ENCODE results near the gene CCNI2. TPM values are rescaled to one million over a fixed set of nuclear protein-coding genes. Genes with fewer than 3 reads are reported as not detected.

The CCNI2 gene
- total and polyA plus RNA-seq, 10 of the 15 experiments (the other 5 are each of a cell fraction or from before 2014, with no cell fraction given) = 1.8 to 8.0 (median 3.2) TPM

- no peak for TF ChIP-seq ZBTB11 (CRISPR knock-in tag; IDR thresholded peaks at IDR 0.05)
Measured at GRCh38 chr5:132766020-132766805, 19.0 kb downstream of the CCNI2 start (continued).

- no peaks in the 10 kb centered on the region for H3K9me3 ChIP-seq (replicated peaks; ENCODE audit: control insufficient read depth, insufficient read depth, low read length)
- no peaks in the 10 kb centered on the region for H3K27me3 ChIP-seq (replicated peaks in 1 of 2; ENCODE audit: control insufficient read depth in 2 of 2, insufficient read depth in 2 of 2, low read length in 1 of 2)
- H3K4me2 ChIP-seq (ENCODE audit: control insufficient read depth, insufficient read depth) = no peak overlapping the region
- H2AFZ ChIP-seq (ENCODE audit: control insufficient read depth, low read depth, low read length) = no peak overlapping the region
- WGBS (ENCODE audit: insufficient coverage, insufficient replicate concordance, low lambda C conversion rate, missing lambda C conversion rate) = 100% methylated on average over 1 of the region's 1 CpG
- ChIA-PET CTCF (interaction anchor here (2.1 kb wide), 1 partner anchor 12 kb away, joined by 7 read pairs; no protein-coding TSS in a partner anchor), POLR2A (no interaction called here), SMC1A (ENCODE audit: uncharacterized antibody, unreplicated experiment) (no interaction called here), RAD21 (ENCODE audit: unreplicated experiment) (interaction anchor here (0.7 kb wide), 1 partner anchor 34 kb away, joined by 3 read pairs; no protein-coding TSS in a partner anchor)
- no peaks in the 10 kb centered on the region for H3K79me2 ChIP-seq (ENCODE audit: control insufficient read depth, insufficient read depth, low read length)
- BruUV-seq (replicated peaks) = no TSS peak
- no peaks in the 10 kb centered on the region for H4K20me1 ChIP-seq (ENCODE audit: control insufficient read depth, insufficient read depth)
- FAIRE-seq = no peak
- intact Hi-C loops (cut with micrococcal nuclease; ENCODE audit: unreplicated experiment) (no loop called here), in situ Hi-C loops (cut with MboI) (no loop called here)
- H3K4me1 ChIP-seq (ENCODE audit: control insufficient read depth, insufficient read depth, low read length) = no peaks in the 10 kb centered on the region
- no peak for ATAC-seq
- no peak overlapping the region for H3K27ac ChIP-seq (ENCODE audit: control insufficient read depth, insufficient read depth)
- no peak for TF ChIP-seq BCL3 (IDR thresholded peaks at IDR 0.05; ENCODE audit: borderline replicate concordance, insufficient read depth, low read depth, low read length, poor library complexity, severe bottlenecking)
- TF ChIP-seq NRF1 (conservative IDR thresholded peaks at IDR 0.05; ENCODE audit: low read depth, low read length) = no peak
- no peak for TF ChIP-seq ZBED1 (IDR thresholded peaks at IDR 0.05; ENCODE audit: borderline replicate concordance)
- no peak for TF ChIP-seq MYC (IDR thresholded peaks at IDR 0.05; ENCODE audit: insufficient read depth, insufficient read length, insufficient replicate concordance, low read length, severe bottlenecking)
- TF ChIP-seq KLF5 (IDR thresholded peaks at IDR 0.05; ENCODE audit: partially characterized antibody) = no peak
- TF ChIP-seq MEF2B (IDR thresholded peaks at IDR 0.05; ENCODE audit: partially characterized antibody, poor library complexity, severe bottlenecking) = no peak
- no peak for TF ChIP-seq SPI1 (IDR thresholded peaks at IDR 0.05; ENCODE audit: borderline replicate concordance, insufficient read depth, low read depth, low read length)
- no peak for TF ChIP-seq MTA3 (IDR thresholded peaks at IDR 0.05; ENCODE audit: borderline replicate concordance, low read length)
- TF ChIP-seq ATF7 (IDR thresholded peaks at IDR 0.05; ENCODE audit: low read depth) = no peak
- TF ChIP-seq PML (IDR thresholded peaks at IDR 0.05; ENCODE audit: low read length) = no peak
- TF ChIP-seq CBFB (IDR thresholded peaks at IDR 0.05; ENCODE audit: low read depth) = no peak
- TF ChIP-seq SIN3A (IDR thresholded peaks at IDR 0.05; ENCODE audit: low read depth, low read length) = no peak
- no peak for TF ChIP-seq LARP7 (IDR thresholded peaks at IDR 0.05)
- TF ChIP-seq CEBPB (IDR thresholded peaks at IDR 0.05; ENCODE audit: borderline replicate concordance in 1 of 2, low read depth in 2 of 2, low read length in 2 of 2) = no peak
- no peak for TF ChIP-seq RELA (IDR thresholded peaks at IDR 0.05; ENCODE audit: borderline replicate concordance, partially characterized antibody)
- no peak overlapping the region for H3K4me3 ChIP-seq
- no peak overlapping the region for H3K9ac ChIP-seq (ENCODE audit: control insufficient read depth, insufficient read depth, low read length)
- H3K36me3 ChIP-seq (ENCODE audit: control insufficient read depth in 2 of 2, insufficient read depth in 2 of 2, low read length in 1 of 2) = peaks cover 0 to 12% of the 10 kb centered on the region in 2 experiments; a peak in 2 of 4 replicates
- no peak for DNase-seq (ENCODE audit: low read depth, low spot score)
Measured at GRCh38 chr5:132766806-132767055, 19.5 kb downstream of the CCNI2 start.
